Effector memory CD8-positive, alpha-beta T cell (primary cell): ENCODE results near the gene PID1.

Experiments used
- ATAC-seq: fragments of 150-1000 bp; cut with Tn5 transposase; replicated peaks from 2 replicates; pipeline ENCODE4 v1.10.0; 2021; ENCODE audit warnings: mild to moderate bottlenecking, moderate library complexity
- DNase-seq, 3 experiments: peaks; one replicate each; pipeline ENCODE4 v3.0.0; 2021
- H3K27ac Mint-ChIP-seq, 2 donors: one replicate each; pipeline ENCODE4 v1.8.0; 2022; ENCODE audit warnings: mild to moderate bottlenecking in 2 of 2, mixed read lengths in 2 of 2, moderate library complexity in 2 of 2
- H3K27me3 Mint-ChIP-seq, 2 donors: one replicate each; pipeline ENCODE4 v1.8.0; 2022; ENCODE audit warnings: mixed read lengths in 2 of 2
- H3K36me3 Mint-ChIP-seq: one replicate; pipeline ENCODE4 v1.8.0; 2022; ENCODE audit warnings: mild to moderate bottlenecking, moderate library complexity, mixed read lengths; ENCODE audit not compliant: insufficient read depth
- H3K4me1 Mint-ChIP-seq, 2 donors: one replicate each; pipeline ENCODE4 v1.8.0; 2022; ENCODE audit warnings: low read depth in 2 of 2, mixed read lengths in 2 of 2
- H3K4me3 Mint-ChIP-seq, 2 donors: one replicate each; pipeline ENCODE4 v1.8.0; 2022; ENCODE audit warnings: mild to moderate bottlenecking in 2 of 2, mixed read lengths in 2 of 2, moderate library complexity in 2 of 2
- H3K9me3 Mint-ChIP-seq, 2 donors: one replicate each; pipeline ENCODE4 v1.8.0; 2022; ENCODE audit warnings: mixed read lengths in 2 of 2

The PID1 gene

GRCh38 chr2:229275506-229275905, 4.4 kb upstream of the PID1 start:
- ATAC-seq: no peak
- no peak overlapping the region for H3K27ac Mint-ChIP-seq
- no peak overlapping the region for H3K4me3 Mint-ChIP-seq
- H3K9me3 Mint-ChIP-seq: no peaks in the 10 kb centered on the region
- H3K27me3 Mint-ChIP-seq: peaks cover 0 to 15% of the 10 kb centered on the region in 2 donors
- no peaks in the 10 kb centered on the region for H3K4me1 Mint-ChIP-seq
- DNase-seq: no peak
- no peaks in the 10 kb centered on the region for H3K36me3 Mint-ChIP-seq

- Mint-ChIP-seq H3K4me3 (no peak overlapping the region), H3K27me3 (peaks cover 0 to 15% of the 10 kb centered on the region in 2 donors), H3K27ac (no peak overlapping the region), H3K4me1 (no peaks in the 10 kb centered on the region), H3K36me3 (no peaks in the 10 kb centered on the region), H3K9me3 (no peaks in the 10 kb centered on the region)
- ATAC-seq (no peak), DNase-seq (no peak)
These were observed 2.7 kb upstream of the PID1 start for GRCh38 chr2:229273723-229274338.

- H3K4me1 Mint-ChIP-seq: no peaks in the 10 kb centered on the region
- no peak overlapping the region for H3K4me3 Mint-ChIP-seq
- ATAC-seq: no peak
- no peak for DNase-seq
- H3K27me3 Mint-ChIP-seq: peaks cover 0 to 15% of the 10 kb centered on the region in 2 donors
- H3K36me3 Mint-ChIP-seq: no peaks in the 10 kb centered on the region
- H3K27ac Mint-ChIP-seq: no peak overlapping the region
- no peaks in the 10 kb centered on the region for H3K9me3 Mint-ChIP-seq
These were observed 2.1 kb upstream of the PID1 start for GRCh38 chr2:229273006-229273722.

GRCh38 chr2:229269941-229270340, 1.1 kb downstream of the PID1 start:
- no peak for ATAC-seq
- Mint-ChIP-seq H3K4me1 (no peaks in the 10 kb centered on the region), H3K4me3 (no peak overlapping the region), H3K27ac (no peak overlapping the region), H3K27me3 (peaks cover 0 to 15% of the 10 kb centered on the region in 2 donors), H3K9me3 (no peaks in the 10 kb centered on the region), H3K36me3 (no peaks in the 10 kb centered on the region)
- DNase-seq: no peak

- Mint-ChIP-seq H3K27me3 (peaks cover 0 to 15% of the 10 kb centered on the region in 2 donors), H3K4me3 (no peak overlapping the region), H3K4me1 (no peaks in the 10 kb centered on the region), H3K27ac (no peak overlapping the region), H3K36me3 (no peaks in the 10 kb centered on the region), H3K9me3 (no peaks in the 10 kb centered on the region)
- no peak for ATAC-seq
- DNase-seq: no peak
These were observed 1.9 kb downstream of the PID1 start for GRCh38 chr2:229269146-229269545.

GRCh38 chr2:229268626-229269025, 2.5 kb downstream of the PID1 start:
- no peaks in the 10 kb centered on the region for H3K9me3 Mint-ChIP-seq
- no peak for DNase-seq
- no peak overlapping the region for H3K27ac Mint-ChIP-seq
- H3K4me1 Mint-ChIP-seq: no peaks in the 10 kb centered on the region
- peaks cover 0 to 15% of the 10 kb centered on the region in 2 donors for H3K27me3 Mint-ChIP-seq
- no peaks in the 10 kb centered on the region for H3K36me3 Mint-ChIP-seq
- no peak for ATAC-seq
- no peak overlapping the region for H3K4me3 Mint-ChIP-seq

GRCh38 chr2:229267080-229267479, 4.0 kb downstream of the PID1 start:
- no peak for ATAC-seq
- peaks cover 0 to 3% of the 10 kb centered on the region in 2 donors for H3K9me3 Mint-ChIP-seq
- no peak for DNase-seq
- H3K27me3 Mint-ChIP-seq: peaks cover 0 to 8% of the 10 kb centered on the region in 2 donors
- no peak overlapping the region for H3K27ac Mint-ChIP-seq
- no peaks in the 10 kb centered on the region for H3K36me3 Mint-ChIP-seq
- H3K4me1 Mint-ChIP-seq: no peaks in the 10 kb centered on the region
- H3K4me3 Mint-ChIP-seq: no peak overlapping the region

GRCh38 chr2:229265727-229266126, 5.4 kb downstream of the PID1 start:
- Mint-ChIP-seq H3K4me1 (no peaks in the 10 kb centered on the region), H3K27me3 (no peaks in the 10 kb centered on the region), H3K36me3 (no peaks in the 10 kb centered on the region), H3K9me3 (peaks cover 0 to 3% of the 10 kb centered on the region in 2 donors), H3K27ac (no peak overlapping the region), H3K4me3 (no peak overlapping the region)
- ATAC-seq (no peak), DNase-seq (no peak)

GRCh38 chr2:229261599-229261998, 9.5 kb downstream of the PID1 start:
- peaks cover 6 to 11% of the 10 kb centered on the region in 2 donors for H3K9me3 Mint-ChIP-seq
- H3K27me3 Mint-ChIP-seq: no peaks in the 10 kb centered on the region
- H3K27ac Mint-ChIP-seq: no peak overlapping the region
- H3K36me3 Mint-ChIP-seq: no peaks in the 10 kb centered on the region
- no peak for DNase-seq
- H3K4me3 Mint-ChIP-seq: no peak overlapping the region
- no peaks in the 10 kb centered on the region for H3K4me1 Mint-ChIP-seq
- ATAC-seq: no peak

- Mint-ChIP-seq H3K4me3 (no peak overlapping the region), H3K4me1 (no peaks in the 10 kb centered on the region), H3K9me3 (peaks cover 6 to 11% of the 10 kb centered on the region in 2 donors), H3K27ac (no peak overlapping the region), H3K27me3 (no peaks in the 10 kb centered on the region), H3K36me3 (no peaks in the 10 kb centered on the region)
- ATAC-seq (no peak), DNase-seq (no peak)
These were observed 10.0 kb downstream of the PID1 start for GRCh38 chr2:229261076-229261475.

- H3K36me3 Mint-ChIP-seq: no peaks in the 10 kb centered on the region
- no peaks in the 10 kb centered on the region for H3K27me3 Mint-ChIP-seq
- peaks cover 4 to 17% of the 10 kb centered on the region in 2 donors for H3K9me3 Mint-ChIP-seq
- no peak overlapping the region for H3K27ac Mint-ChIP-seq
- no peak overlapping the region for H3K4me3 Mint-ChIP-seq
- no peaks in the 10 kb centered on the region for H3K4me1 Mint-ChIP-seq
- ATAC-seq (no peak), DNase-seq (no peak)
These were observed 13.1 kb downstream of the PID1 start for GRCh38 chr2:229257985-229258384.

- Mint-ChIP-seq H3K9me3 (peaks cover 5 to 17% of the 10 kb centered on the region in 2 donors), H3K27me3 (no peaks in the 10 kb centered on the region), H3K27ac (no peak overlapping the region), H3K36me3 (no peaks in the 10 kb centered on the region), H3K4me1 (no peaks in the 10 kb centered on the region), H3K4me3 (no peak overlapping the region)
- no peak for ATAC-seq
- DNase-seq: no peak
These were observed 14.7 kb downstream of the PID1 start for GRCh38 chr2:229256376-229256775.

GRCh38 chr2:229254206-229254605, 16.9 kb downstream of the PID1 start:
- DNase-seq (no peak), ATAC-seq (no peak)
- Mint-ChIP-seq H3K36me3 (no peaks in the 10 kb centered on the region), H3K4me3 (no peak overlapping the region), H3K4me1 (no peaks in the 10 kb centered on the region), H3K27me3 (no peaks in the 10 kb centered on the region), H3K9me3 (peaks cover 5 to 17% of the 10 kb centered on the region in 2 donors), H3K27ac (no peak overlapping the region)

- no peaks in the 10 kb centered on the region for H3K27me3 Mint-ChIP-seq
- H3K27ac Mint-ChIP-seq: no peak overlapping the region
- peaks cover 4 to 14% of the 10 kb centered on the region in 2 donors for H3K9me3 Mint-ChIP-seq
- no peaks in the 10 kb centered on the region for H3K36me3 Mint-ChIP-seq
- no peak for DNase-seq
- no peak overlapping the region for H3K4me3 Mint-ChIP-seq
- no peaks in the 10 kb centered on the region for H3K4me1 Mint-ChIP-seq
- no peak for ATAC-seq
These were observed 18.1 kb downstream of the PID1 start for GRCh38 chr2:229252996-229253395.
